GM18517 (cell line): ENCODE measurements around the gene RGL4.
"Not testable (repeated sequence)": the region's sequence is repeated elsewhere in the genome, so short reads cannot be mapped to it uniquely, and the experiment has no call there.

Source experiments
- ATAC-seq: cut with Tn5 transposase; IDR thresholded peaks from one replicate; pipeline ENCODE4 v1.9.1; 2021; ENCODE audit warnings: mild to moderate bottlenecking, moderate library complexity; ENCODE audit not compliant: unreplicated experiment

RGL4 gene

GRCh38 chr22:23690713-23691112 is at the start of gene RGL4:
RGL4 (plus strand) TSS chr22:23691013; CDS start chr22:23692031, 1,018 bp downstream.
- ATAC-seq, result no peak

- not testable (repeated sequence) for ATAC-seq
Observed at GRCh38 chr22:23646526-23646925, 44.3 kb upstream of the RGL4 start.

- no peak for ATAC-seq
Observed at GRCh38 chr22:23649071-23649501, 41.7 kb upstream of the RGL4 start.

- ATAC-seq, result no peak
Observed at GRCh38 chr22:23651676-23652075, 39.1 kb upstream of the RGL4 start.

- no peak for ATAC-seq
Observed at GRCh38 chr22:23652286-23652685, 38.5 kb upstream of the RGL4 start.

- ATAC-seq, result no peak
Observed at GRCh38 chr22:23652711-23653110, 38.1 kb upstream of the RGL4 start.

GRCh38 chr22:23655891-23656475 is 34.8 kb upstream of the RGL4 start:
- ATAC-seq, result no peak

- no peak for ATAC-seq
Observed at GRCh38 chr22:23657727-23658126, 33.1 kb upstream of the RGL4 start.

GRCh38 chr22:23660381-23660780 is 30.4 kb upstream of the RGL4 start:
- not testable (repeated sequence) for ATAC-seq

GRCh38 chr22:23670378-23671295 is 20.2 kb upstream of the RGL4 start:
- no peak for ATAC-seq

GRCh38 chr22:23671387-23671786 is 19.4 kb upstream of the RGL4 start:
- not testable (repeated sequence) for ATAC-seq

GRCh38 chr22:23672307-23673049 is 18.3 kb upstream of the RGL4 start:
- not testable (repeated sequence) for ATAC-seq

GRCh38 chr22:23673050-23673620 is 17.7 kb upstream of the RGL4 start:
- no peak for ATAC-seq

- no peak for ATAC-seq
Observed at GRCh38 chr22:23673826-23674690, 16.8 kb upstream of the RGL4 start.

GRCh38 chr22:23674886-23675501 is 15.8 kb upstream of the RGL4 start:
- not testable (repeated sequence) for ATAC-seq

- ATAC-seq, result no peak
Observed at GRCh38 chr22:23675502-23676415, 15.1 kb upstream of the RGL4 start.

GRCh38 chr22:23676841-23677700 is 13.7 kb upstream of the RGL4 start:
- ATAC-seq, result not testable (repeated sequence)

- no peak for ATAC-seq
Observed at GRCh38 chr22:23677701-23677995, 13.2 kb upstream of the RGL4 start.
